Hematopoietic multipotent progenitor cell treated with erythropoietin and hydrocortisone succinate and interleukin-3 and kit ligand, for 15 days (in vitro differentiated cells): ENCODE results near the gene TMEM229B.
"Not testable (repeated sequence)": the region's sequence is repeated elsewhere in the genome, so short reads cannot be mapped to it uniquely, and the experiment has no call there.

Experiments
- DNase-seq: peaks from one replicate; pipeline ENCODE4 v3.0.0-alpha.2; 2015; ENCODE audit warnings: low spot score

Gene TMEM229B

GRCh38 chr14:67456732-67457131, 31.8 kb downstream of the TMEM229B start:
- no peak for DNase-seq

- DNase-seq: no peak
Observed at GRCh38 chr14:67453575-67454300, 34.8 kb downstream of the TMEM229B start.

- not testable (repeated sequence) for DNase-seq
Observed at GRCh38 chr14:67451667-67452066, 36.9 kb downstream of the TMEM229B start.

- DNase-seq: no peak
Observed at GRCh38 chr14:67449096-67449495, 39.4 kb downstream of the TMEM229B start.

- DNase-seq: no peak
Observed at GRCh38 chr14:67447033-67447381, 41.5 kb downstream of the TMEM229B start.

GRCh38 chr14:67446371-67447032, 42.0 kb downstream of the TMEM229B start:
- DNase-seq: no peak

GRCh38 chr14:67444395-67444794, 44.1 kb downstream of the TMEM229B start:
- no peak for DNase-seq

GRCh38 chr14:67442139-67442906, 46.2 kb downstream of the TMEM229B start:
- no peak for DNase-seq

- no peak for DNase-seq
Observed at GRCh38 chr14:67441672-67442071, 46.8 kb downstream of the TMEM229B start.

GRCh38 chr14:67441256-67441655, 47.3 kb downstream of the TMEM229B start:
- DNase-seq: no peak

- DNase-seq: no peak
Observed at GRCh38 chr14:67440513-67440912, 48.0 kb downstream of the TMEM229B start.

- DNase-seq: no peak
Observed at GRCh38 chr14:67438969-67439368, 49.6 kb downstream of the TMEM229B start.

GRCh38 chr14:67436006-67436866, 52.3 kb downstream of the TMEM229B start:
- no peak for DNase-seq

GRCh38 chr14:67435603-67436002, 52.9 kb downstream of the TMEM229B start:
- DNase-seq: no peak

GRCh38 chr14:67432050-67432564, 56.4 kb downstream of the TMEM229B start:
- no peak for DNase-seq

GRCh38 chr14:67429510-67430205, 58.9 kb downstream of the TMEM229B start:
- no peak for DNase-seq

GRCh38 chr14:67428501-67429031, 60.0 kb downstream of the TMEM229B start:
- no peak for DNase-seq

GRCh38 chr14:67426983-67427606, 61.4 kb downstream of the TMEM229B start:
- peak; percentile 87 for DNase-seq

GRCh38 chr14:67426161-67426560, 62.4 kb downstream of the TMEM229B start:
- no peak for DNase-seq

- peak; percentile 44 for DNase-seq
Observed at GRCh38 chr14:67425608-67426007, 62.9 kb downstream of the TMEM229B start.
